Activated naive CD4-positive, alpha-beta T cell treated with anti-CD3 and anti-CD28 coated beads, Interleukin-2, amount 50 U/mL, for 16 hours (primary cell): Measurements from ENCODE around the gene ATPAF1.
"Not testable (repeated sequence)": the region's sequence is repeated elsewhere in the genome, so short reads cannot be mapped to it uniquely, and the experiment has no call there.

Experiments used
- DNase-seq: peaks from one replicate; pipeline ENCODE4 v3.0.0-alpha.2; 2020

The ATPAF1 gene

DNA sequence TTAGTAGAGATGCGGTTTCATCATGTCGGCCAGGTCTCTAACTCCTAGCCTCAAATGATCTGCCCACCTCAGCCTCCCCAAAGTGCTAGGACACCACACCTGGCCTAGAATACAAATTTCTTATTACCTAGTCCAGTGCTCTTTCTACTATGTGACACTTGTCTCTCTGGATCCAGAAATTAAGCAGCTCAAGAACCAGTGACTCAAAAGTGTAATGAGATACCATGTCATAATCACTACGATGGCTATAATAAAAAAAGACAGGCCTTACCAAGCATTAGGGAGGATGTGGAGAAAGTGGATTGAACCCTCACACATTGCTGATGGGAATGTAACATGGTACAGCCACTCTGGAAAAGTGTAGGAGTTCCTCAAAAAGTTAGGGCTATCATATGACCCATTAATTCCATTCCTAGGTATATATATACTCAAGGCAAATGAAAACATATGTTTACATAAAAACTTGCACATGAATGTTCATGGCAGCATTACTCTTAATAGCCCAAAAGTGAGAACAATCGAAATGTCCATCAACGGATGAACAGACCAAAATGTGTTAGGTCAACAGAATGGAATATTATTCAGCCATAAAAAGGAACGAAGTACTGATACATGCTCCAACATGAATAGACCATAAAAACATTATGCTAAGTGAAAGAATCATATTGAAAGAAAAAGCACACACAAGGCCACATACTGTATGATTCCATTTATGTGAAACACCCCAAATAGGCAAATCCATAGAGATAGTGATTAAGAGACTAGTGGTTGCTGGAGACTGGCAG, 11.8 kb upstream of the ATPAF1 start:
- DNase-seq = no peak

DNA sequence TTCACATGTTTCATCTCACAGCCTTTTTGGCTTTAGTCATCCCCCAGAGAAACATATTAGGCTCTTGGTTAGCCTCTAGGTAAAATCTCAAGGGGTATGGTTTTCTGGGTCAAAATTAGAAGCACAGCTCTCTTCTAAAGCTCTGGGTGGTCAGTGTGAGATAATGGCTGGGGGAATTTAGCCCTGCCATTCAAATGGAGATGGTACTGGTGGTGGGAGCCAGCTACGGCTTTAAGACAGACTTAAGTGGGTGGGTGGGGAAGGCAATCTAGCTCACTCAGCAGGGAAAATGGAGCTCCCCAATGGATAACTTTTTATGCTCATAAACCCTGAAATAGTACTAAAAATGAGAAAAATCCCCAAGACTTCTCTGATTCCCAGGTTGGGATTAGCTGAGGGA, 9.2 kb upstream of the ATPAF1 start:
- no peak for DNase-seq

DNA sequence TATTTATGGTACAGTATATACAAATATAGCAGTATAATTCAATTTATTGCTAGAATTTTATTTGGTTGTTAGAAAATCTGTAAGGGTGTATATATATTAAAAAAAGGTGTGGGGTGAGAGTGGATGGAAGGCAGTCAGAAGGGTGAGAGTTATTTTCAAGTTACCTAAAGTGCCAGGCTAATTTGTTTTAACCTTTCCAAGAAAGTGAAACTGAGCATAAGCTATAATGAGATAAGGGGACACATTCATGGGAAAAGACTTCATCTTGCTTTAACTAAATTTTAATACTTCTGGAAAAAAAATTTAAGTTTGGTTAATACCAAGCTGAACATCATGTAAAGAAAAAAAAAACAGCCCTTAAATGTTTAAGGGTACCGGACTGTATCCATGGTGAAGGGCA, 8.4 kb upstream of the ATPAF1 start:
- DNase-seq = no peak

DNA sequence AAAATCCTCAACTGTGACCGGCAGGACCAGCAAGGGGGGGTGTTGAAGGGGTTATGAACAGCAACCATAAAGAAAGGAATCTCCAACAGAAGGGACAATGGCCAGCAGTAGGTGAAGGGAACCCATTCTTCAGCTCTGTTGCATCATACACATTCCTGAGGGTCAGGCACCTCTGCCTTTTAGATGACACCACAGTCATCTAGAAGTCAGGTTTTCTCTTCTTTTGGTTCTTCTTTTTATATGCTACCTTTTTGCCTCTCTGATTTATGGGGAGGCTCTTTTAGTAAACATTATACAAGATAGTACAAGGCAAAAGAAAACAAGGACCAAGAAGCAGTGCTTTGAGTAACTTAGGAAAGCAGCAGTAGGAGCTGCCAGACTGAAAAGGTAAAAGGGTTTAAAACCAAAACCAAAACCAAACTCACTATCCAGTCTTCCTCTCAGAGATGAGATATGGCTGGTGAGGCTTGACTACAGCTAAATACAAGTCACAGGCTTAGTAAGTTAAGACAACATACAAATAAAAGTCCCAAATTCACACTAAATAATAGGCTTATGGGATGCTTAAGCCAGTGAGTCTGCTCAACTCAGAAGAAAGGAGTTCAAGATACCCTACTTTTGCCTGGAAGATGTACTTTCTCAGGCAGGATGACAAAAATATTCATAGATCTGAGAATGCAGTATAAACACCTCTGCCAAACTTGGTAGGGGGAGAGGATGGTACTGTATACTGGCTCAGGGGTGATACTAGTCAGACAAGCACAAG, 7.6 kb upstream of the ATPAF1 start:
- no peak for DNase-seq

DNA sequence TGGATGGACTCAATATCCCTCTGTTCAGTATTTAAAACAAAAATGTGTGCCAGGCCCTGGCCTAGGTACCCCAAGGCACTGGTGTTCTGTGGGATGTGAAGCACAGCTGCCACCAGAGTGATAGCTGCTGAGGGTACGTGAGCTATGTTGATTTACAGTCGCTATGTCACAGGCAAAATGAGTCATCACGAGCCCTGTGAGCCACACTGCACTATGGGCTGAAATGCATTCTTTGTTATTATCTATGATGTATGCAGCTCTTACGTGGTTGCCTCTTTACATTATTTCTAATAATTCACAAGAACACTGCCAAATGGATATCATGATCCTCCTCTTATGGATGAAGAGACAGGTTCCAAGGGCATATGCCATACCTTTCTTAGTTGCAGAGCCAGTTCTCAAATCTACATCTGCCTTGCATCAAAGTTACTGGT, 5.6 kb upstream of the ATPAF1 start:
- DNase-seq = no peak

DNA sequence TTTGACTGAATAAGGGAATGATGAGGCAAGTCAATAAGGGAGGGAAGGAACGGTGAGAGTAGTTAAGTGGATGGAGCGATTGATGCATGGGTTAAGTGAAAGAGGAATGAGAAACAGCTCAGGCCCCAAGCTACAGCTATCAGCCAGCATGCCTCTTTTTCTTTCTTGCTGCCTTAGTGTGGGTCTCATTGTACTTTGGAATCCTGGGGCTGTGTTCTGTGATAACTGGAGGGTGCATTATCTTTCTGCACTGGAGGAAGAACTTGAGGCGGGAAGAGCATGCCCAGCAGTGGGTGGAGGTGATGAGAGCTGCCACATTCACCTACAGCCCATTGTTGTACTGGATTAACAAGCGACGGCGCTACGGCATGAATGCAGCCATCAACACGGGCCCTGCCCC, 4.5 kb upstream of the ATPAF1 start:
- DNase-seq = no peak

DNA sequence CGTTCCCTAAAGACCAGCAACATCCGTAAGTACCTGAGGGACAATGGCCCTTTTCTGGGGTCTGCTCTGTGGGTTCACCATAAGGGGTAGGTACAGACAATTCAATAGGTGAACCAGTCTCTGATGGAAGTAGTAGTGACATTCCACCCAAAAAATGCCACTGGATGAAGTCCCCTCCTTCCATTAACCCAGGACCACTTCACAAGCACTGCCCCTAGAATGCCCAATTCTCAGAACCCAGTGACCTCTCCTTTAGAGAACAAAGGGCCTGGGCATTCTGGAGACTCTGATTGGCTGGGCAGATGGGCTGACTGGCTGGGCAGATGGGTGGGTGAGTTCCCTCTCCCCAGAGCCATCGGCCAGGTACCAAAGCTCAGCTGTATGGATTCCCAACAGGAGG, 3.4 kb upstream of the ATPAF1 start, which contains the start of gene TEX38:
TEX38 (plus strand) TSS at position 301 of the 400 bp plus-strand sequence; CDS start at position 382, 81 bp downstream.
- no peak for DNase-seq

DNA sequence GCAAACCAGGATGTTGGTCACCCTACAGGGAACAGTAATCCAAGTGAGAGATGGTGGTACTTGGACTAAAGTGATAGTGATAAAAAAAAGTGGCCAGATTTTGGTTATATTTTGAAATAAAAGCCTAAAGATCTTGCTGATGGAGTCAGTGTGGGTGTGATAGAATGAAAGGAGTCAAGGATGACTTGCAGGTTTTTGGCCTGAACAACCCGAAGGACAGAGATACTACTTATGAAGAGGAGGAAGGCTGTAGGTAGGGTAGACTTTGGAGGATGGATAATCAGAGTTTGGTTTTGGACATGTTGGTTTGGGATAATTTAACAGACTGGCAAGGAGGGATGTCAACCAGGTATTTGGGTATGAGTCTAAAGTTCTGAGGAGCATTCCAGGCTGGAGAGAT, 2.0 kb upstream of the ATPAF1 start:
- no peak for DNase-seq

DNA sequence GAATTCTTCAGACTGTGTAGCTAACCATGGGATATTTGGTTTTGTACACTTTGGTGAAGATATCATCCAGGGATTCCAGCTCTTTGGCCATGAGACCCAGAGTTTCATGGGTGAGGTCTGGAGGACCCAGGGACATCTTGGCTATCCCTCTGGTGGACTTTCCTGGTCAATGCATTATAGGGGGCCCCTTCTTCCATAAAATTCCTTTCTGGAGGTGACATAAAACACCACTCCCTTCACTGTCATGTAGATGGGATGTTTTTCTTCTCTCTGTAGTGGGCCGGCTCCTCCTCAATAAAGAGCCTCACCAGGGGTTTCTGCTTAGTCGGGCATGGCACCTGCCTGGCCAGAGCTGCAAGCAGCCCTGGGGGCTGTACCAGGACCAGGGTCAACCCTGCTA, 2.2 kb downstream of the ATPAF1 start:
- DNase-seq = no peak

DNA sequence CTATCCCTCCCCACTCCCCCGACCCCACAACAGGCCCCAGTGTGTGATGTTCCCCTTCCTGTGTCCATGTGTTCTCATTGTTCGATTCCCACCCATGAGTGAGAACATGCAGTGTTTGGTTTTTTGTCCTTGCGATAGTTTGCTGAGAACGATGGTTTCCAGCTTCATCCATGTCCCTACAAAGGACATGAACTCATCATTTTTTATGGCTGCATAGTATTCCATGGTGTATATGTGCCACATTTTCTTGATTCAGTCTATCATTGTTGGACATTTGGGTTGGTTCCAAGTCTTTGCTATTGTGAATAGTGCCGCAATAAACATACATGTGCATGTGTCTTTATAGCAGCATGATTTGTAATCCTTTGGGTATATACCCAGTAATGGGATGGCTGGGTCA, 5.2 kb downstream of the ATPAF1 start:
- DNase-seq = not testable (repeated sequence)

DNA sequence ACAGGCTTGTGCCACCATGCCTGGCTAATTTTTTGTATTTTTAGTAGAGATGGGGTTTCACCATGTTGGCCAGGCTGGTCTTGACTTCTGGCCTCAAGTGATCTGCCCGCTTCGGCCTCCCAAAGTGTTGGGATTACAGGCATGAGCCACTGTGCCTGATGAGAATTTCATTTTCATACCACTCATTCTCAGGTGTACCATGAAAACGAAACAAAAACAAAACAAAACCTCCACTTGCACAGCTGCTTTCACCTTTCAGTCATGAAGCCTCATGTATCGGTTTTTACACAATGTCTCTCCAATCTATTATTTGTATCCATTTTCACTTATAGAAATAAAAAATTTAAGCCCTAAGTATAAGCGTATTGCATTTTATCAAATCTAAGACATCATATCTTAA, 8.0 kb downstream of the ATPAF1 start:
- not testable (repeated sequence) for DNase-seq

DNA sequence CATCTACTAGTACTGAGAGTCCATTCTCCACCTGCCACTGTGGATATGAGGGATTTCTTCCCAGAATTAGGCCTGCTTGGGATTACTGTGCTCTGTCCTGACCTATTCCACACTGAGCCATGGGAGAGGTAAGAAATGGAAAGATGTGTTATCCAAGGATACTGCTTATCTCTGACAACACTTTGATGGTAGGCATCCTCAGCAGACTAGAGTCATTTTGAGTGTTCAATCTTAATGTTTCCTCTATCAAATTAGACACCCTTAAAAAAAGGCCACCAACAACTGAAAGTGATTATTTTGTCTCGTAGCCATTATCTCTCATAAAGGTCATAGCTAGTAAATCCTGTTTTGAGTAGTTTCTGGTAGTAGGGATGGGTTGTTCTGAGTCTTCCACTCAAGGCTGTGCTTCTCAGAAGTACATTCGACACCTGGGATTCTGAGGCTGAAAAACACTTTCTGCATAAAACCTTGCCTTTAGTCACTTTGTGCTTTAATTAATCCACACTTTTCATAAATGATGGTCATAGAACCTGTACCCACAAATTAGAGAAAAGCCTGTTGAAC, 8.8 kb downstream of the ATPAF1 start:
- DNase-seq = no peak

DNA sequence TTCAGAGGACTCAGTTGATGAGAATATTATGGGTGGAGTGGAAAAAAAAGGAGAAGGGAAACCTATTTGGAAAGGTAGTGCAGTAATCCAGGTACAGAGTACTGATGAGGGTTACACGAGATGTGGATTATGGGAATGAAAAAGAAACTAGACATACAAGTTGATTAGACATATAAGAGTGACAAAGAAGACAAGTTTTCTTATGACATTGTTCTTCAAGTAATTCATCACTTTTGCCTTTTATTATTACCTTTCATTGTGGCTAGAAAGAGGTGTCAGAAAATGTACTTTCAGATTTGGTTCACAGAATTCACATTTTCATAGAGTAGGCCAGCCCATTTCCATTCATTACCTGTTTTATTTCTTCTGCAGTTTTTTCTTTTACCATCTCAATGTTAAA, 10.4 kb downstream of the ATPAF1 start:
- no peak for DNase-seq

DNA sequence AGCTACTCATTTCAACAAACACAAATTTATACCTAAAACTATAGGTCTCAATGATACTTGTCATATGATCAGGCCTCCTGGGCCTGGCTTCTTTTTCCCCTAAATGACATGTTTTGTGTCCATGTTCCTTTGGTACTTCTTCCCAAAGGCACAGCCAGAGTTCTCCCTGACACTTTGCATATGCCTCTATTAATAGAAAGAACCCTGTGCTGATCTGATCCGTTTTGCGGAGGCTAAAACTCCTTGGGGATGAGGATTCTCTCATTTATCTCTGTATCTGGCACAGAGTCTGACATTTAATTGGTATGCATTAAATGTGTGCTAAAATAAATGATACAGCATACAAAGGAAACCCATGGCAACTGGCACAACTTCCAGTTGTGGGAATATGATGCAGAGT, 11.5 kb downstream of the ATPAF1 start:
- no peak for DNase-seq

DNA sequence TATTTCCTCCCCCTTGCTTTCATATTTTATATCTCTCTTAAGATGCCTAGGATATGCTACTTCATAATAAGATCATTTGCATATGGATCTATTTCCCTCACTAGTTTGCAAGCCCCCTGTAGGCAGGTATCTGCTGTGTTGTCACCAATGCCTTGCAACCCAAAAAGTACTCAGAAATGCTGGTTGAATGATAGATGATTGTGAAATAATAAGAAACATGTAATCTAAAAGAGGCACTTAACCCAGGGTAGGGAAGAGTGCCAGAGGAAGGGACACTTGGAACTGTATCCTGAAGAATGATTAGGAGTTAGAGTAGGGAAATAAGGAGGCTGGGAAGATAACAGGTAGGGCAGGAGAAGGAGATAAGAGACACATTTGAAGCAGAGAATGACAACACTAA, 12.3 kb downstream of the ATPAF1 start:
- DNase-seq = no peak

DNA sequence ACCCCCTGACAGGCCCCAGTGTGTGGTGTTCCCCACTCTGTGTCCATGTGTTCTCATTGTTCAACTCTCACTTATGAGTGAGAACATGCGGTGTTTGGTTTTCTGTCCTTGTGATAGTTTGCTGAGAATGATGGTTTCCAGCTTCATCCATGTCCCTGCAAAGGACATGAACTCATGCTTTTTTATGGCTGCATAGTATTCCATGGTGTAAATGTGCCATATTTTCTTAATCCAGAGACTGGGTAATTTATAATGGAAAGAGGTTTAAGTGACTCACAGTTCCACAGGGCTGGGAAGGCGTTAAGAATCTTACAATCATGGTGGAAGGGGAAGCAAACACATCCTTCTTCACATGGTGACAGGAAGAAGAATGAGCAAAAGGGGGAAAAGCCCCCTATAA, 13.5 kb downstream of the ATPAF1 start:
- not testable (repeated sequence) for DNase-seq

DNA sequence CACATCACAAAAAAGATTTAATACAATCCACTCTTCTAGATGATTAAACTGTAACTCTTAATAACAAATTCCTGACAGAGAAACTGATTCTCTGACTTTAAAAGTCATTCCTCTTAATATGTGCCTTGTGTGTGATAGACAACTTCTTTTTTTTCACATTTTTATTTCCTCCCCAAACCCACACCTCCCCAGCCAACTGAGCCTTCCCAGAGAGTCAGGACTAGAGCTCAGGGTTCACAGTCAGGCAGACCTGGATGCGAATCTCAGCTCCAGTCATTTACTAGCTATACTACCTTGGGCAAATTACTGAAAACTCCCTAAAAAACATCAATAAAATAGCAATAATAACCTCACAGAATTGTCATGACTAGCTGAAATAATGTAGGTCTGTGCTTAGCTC, 14.2 kb downstream of the ATPAF1 start:
- no peak for DNase-seq

DNA sequence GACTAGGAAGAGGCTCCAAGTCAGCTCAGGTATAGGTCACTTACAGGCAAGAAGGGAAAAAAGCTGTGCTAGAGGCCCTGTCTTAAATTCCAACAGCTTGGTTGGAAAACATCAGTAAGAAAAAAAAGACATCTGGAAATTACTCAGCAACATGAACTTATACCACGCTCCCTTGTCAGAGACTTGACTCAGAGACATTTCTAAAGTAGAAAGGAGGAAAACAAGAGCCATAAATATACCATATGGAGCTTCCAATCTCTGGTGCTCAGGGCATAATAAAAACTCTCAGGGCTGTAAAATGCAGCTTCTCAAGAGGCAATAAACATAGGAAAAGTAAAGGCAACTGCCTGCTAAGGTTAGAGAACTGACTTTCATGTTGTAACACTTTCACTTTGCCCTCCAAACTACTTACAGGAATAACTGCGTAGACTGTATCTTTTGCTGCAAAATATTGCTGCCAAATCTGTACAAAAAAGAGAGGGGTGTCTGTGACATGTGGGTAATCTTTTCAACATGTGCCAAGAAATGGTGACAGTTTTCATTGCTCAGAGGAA, 14.7 kb downstream of the ATPAF1 start:
- no peak for DNase-seq

DNA sequence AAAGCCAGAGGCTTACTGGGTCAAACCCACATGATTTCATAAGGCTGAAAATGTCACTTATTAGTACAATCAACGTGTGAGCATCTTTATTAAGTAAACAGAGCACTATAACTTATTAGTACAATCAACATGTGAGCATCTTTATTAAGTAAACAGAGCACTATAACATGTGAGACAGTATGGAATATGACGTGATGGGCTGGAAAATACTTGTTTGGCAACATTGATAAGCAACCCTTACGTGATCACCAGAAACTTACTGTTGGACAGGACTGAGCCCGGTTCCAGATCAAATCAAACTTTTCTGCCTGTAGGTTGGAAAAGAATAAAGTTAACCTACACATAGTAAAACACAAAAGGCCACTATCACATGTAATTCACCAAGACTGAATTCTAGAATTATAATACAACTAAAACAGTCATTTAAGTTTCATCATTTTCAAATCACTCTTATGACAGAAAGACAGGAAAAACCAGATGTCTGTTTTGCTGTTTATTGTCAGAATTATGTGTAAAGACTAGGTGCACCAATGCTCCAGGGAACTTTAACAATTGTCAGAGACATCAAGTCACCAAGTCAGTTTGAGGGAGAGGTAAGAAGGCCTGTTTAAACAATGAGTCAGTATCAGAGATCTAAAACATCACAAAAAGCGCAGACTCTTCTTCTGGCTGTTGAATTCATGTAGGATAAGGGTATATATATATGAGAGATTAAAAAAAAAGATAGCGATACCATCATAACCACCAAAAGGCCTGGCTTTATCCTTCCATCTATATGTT, 15.7 kb downstream of the ATPAF1 start:
- DNase-seq = no peak

DNA sequence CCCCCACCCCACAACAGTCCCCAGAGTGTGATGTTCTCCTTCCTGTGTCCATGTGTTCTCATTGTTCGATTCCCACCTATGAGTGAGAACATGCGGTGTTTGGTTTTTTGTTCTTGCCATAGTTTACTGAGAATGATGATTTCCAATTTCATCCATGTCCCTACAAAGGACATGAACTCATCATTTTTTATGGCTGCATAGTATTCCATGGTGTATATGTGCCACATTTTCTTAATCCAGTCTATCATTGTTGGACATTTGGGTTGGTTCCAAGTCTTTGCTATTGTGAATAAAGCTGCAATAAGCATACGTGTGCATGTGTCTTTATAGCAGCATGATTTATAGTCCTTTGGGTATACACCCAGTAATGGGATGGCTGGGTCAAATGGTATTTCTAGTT, 17.0 kb downstream of the ATPAF1 start:
- not testable (repeated sequence) for DNase-seq

DNA sequence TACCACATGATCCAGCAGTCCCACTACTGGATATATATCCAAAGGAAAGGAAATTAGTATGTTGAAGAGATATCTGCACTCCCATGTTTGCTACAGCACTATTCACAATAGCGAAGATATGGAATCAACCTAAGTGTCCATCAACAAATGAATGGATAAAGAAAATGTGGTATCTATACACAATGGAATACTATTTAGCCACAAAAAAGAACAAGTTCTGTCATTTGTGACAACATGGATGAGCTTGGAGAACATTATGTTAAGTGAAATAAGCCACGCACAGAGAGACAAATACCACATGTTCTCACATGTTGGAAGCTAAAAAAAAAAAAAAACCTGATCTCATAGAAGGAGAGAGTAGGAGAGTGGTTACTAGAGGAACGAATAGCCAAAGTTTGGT, 17.7 kb downstream of the ATPAF1 start:
- DNase-seq = no peak

DNA sequence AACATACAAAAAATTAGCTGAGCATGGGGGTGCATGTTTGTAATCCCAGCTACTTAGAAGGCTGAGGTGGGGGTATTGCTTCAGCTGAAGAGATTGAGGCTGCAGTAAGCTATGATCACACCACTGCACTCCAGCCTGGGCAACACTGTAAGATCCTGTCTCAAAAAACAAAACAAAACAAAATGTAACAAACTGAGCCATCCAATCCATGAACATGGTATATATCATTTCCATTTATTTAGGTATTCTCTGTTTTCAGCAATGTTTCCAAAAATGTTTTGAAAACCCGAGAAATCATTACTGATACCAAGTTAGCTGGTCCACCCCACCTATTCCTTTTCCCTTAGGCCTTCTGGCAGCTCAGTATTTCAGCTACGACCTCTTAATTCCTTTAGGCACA, 18.4 kb downstream of the ATPAF1 start:
- no peak for DNase-seq

DNA sequence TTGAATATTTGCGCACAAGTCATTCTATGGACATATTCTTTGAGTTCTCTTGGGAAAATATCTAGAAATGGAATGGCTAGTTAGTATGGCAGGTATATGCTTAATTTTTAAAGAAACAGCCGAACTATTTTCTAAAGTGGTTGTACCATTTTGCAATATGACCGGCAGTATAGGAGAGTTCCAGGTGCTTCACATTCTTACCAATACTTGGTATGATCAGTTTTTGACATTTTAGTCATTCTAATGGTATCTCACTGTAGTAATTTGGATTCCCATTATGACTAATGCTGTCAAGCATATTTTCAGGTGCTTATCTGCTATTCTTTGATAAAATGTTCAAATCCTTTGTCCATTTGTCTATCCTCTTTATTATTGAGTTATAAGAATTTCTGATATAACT, 20.6 kb downstream of the ATPAF1 start:
- no peak for DNase-seq
